Measurements from ENCODE around the gene PLEKHA4.
A peak's percentile ranks its signal among the peaks of the same experiment; 100 is the strongest.
"Not testable (repeated sequence)": the region's sequence is repeated elsewhere in the genome, so short reads cannot be mapped to it uniquely, and the experiment has no call there.

The PLEKHA4 gene

GRCh38 chr19:48874303-48875135 lies 6.1 kb upstream of the PLEKHA4 start:
- peak overlapping the region; percentile 99 to 100 for H3K9ac ChIP-seq (ENCODE audit: low read depth in 1 of 2, low read length in 2 of 2)
- peak overlapping the region; percentile 90 to 100 for H3K4me3 ChIP-seq (ENCODE audit: low read length in 2 of 2)
- H3K27me3 ChIP-seq (ENCODE audit: control insufficient read depth in 2 of 2, insufficient read depth in 2 of 2, low read length in 2 of 2) = no peaks in the 10 kb centered on the region
- peak overlapping the region; percentile 99 to 100 for H3K27ac ChIP-seq (ENCODE audit: low read depth in 2 of 2, low read length in 2 of 2)
- no peaks in the 10 kb centered on the region for H3K9me3 ChIP-seq (ENCODE audit: control insufficient read depth in 2 of 2, low read length in 2 of 2)
- H3K4me1 ChIP-seq (ENCODE audit: control insufficient read depth in 2 of 2, insufficient read depth in 2 of 2, low read length in 2 of 2) = peaks cover 26 to 31% of the 10 kb centered on the region in 2 donors
- H3K36me3 ChIP-seq (ENCODE audit: control insufficient read depth in 2 of 2, insufficient read depth in 2 of 2, low read length in 2 of 2) = peaks cover 14 to 28% of the 10 kb centered on the region in 2 donors

GRCh38 chr19:48873476-48874302 lies 5.3 kb upstream of the PLEKHA4 start:
- H3K4me1 ChIP-seq (ENCODE audit: control insufficient read depth in 2 of 2, insufficient read depth in 2 of 2, low read length in 2 of 2) = peaks cover 30 to 32% of the 10 kb centered on the region in 2 donors
- peak overlapping the region; percentile 99 to 100 for H3K9ac ChIP-seq (ENCODE audit: low read depth in 1 of 2, low read length in 2 of 2)
- peaks cover 14 to 28% of the 10 kb centered on the region in 2 donors for H3K36me3 ChIP-seq (ENCODE audit: control insufficient read depth in 2 of 2, insufficient read depth in 2 of 2, low read length in 2 of 2)
- peak overlapping the region; percentile 90 to 100 for H3K4me3 ChIP-seq (ENCODE audit: low read length in 2 of 2)
- H3K27me3 ChIP-seq (ENCODE audit: control insufficient read depth in 2 of 2, insufficient read depth in 2 of 2, low read length in 2 of 2) = no peaks in the 10 kb centered on the region
- H3K9me3 ChIP-seq (ENCODE audit: control insufficient read depth in 2 of 2, low read length in 2 of 2) = no peaks in the 10 kb centered on the region
- H3K27ac ChIP-seq (ENCODE audit: low read depth in 2 of 2, low read length in 2 of 2) = peak overlapping the region; percentile 99 to 100

- Histone ChIP-seq H3K27ac (ENCODE audit: low read depth in 2 of 2, low read length in 2 of 2) (peak overlapping the region; percentile 99 to 100), H3K36me3 (ENCODE audit: control insufficient read depth in 2 of 2, insufficient read depth in 2 of 2, low read length in 2 of 2) (peaks cover 14 to 26% of the 10 kb centered on the region in 2 donors), H3K4me3 (ENCODE audit: low read length in 2 of 2) (peak overlapping the region; percentile 90 to 100), H3K9me3 (ENCODE audit: control insufficient read depth in 2 of 2, low read length in 2 of 2) (no peaks in the 10 kb centered on the region), H3K27me3 (ENCODE audit: control insufficient read depth in 2 of 2, insufficient read depth in 2 of 2, low read length in 2 of 2) (no peaks in the 10 kb centered on the region), H3K9ac (ENCODE audit: low read depth in 1 of 2, low read length in 2 of 2) (peak overlapping the region; percentile 99 to 100), H3K4me1 (ENCODE audit: control insufficient read depth in 2 of 2, insufficient read depth in 2 of 2, low read length in 2 of 2) (peaks cover 32 to 39% of the 10 kb centered on the region in 2 donors)
These were observed 4.6 kb upstream of the PLEKHA4 start for GRCh38 chr19:48872884-48873475.

- Histone ChIP-seq H3K27me3 (ENCODE audit: control insufficient read depth in 2 of 2, insufficient read depth in 2 of 2, low read length in 2 of 2) (no peaks in the 10 kb centered on the region), H3K4me3 (ENCODE audit: low read length in 2 of 2) (peak within 1 kb of the TSS; percentile 90 to 100), H3K4me1 (ENCODE audit: control insufficient read depth in 2 of 2, insufficient read depth in 2 of 2, low read length in 2 of 2) (peaks cover 37 to 45% of the 10 kb centered on the region in 2 donors)
These were observed 3.9 kb upstream of the PLEKHA4 start, which contains the start of gene PPP1R15A for GRCh38 chr19:48872182-48872883. TSS of gene PPP1R15A (plus strand) at chr19:48872421. CDS start at chr19:48873234, 813 bp downstream.

GRCh38 chr19:48871471-48872181 lies 3.2 kb upstream of the PLEKHA4 start:
- H3K27ac ChIP-seq (ENCODE audit: low read depth in 2 of 2, low read length in 2 of 2) = peak overlapping the region in 1 of 2 donors; percentile 72
- peaks cover 42 to 52% of the 10 kb centered on the region in 2 donors for H3K4me1 ChIP-seq (ENCODE audit: control insufficient read depth in 2 of 2, insufficient read depth in 2 of 2, low read length in 2 of 2)
- peaks cover 14 to 21% of the 10 kb centered on the region in 2 donors for H3K36me3 ChIP-seq (ENCODE audit: control insufficient read depth in 2 of 2, insufficient read depth in 2 of 2, low read length in 2 of 2)
- H3K27me3 ChIP-seq (ENCODE audit: control insufficient read depth in 2 of 2, insufficient read depth in 2 of 2, low read length in 2 of 2); H3K9me3 ChIP-seq (ENCODE audit: control insufficient read depth in 2 of 2, low read length in 2 of 2): not testable (repeated sequence)
- H3K9ac ChIP-seq (ENCODE audit: low read depth in 1 of 2, low read length in 2 of 2) = peak overlapping the region; percentile 9 to 99
- peak overlapping the region; percentile 90 to 100 for H3K4me3 ChIP-seq (ENCODE audit: low read length in 2 of 2)

More at GRCh38 chr19:48872182-48872883, 3.9 kb upstream of the PLEKHA4 start, which contains the start of gene PPP1R15A:
- Histone ChIP-seq H3K9ac (ENCODE audit: low read depth in 1 of 2, low read length in 2 of 2) (peak within 1 kb of the TSS; percentile 99 to 100), H3K27ac (ENCODE audit: low read depth in 2 of 2, low read length in 2 of 2) (peak within 1 kb of the TSS; percentile 99 to 100), H3K36me3 (ENCODE audit: control insufficient read depth in 2 of 2, insufficient read depth in 2 of 2, low read length in 2 of 2) (peaks cover 14 to 23% of the 10 kb centered on the region in 2 donors), H3K9me3 (ENCODE audit: control insufficient read depth in 2 of 2, low read length in 2 of 2) (no peaks in the 10 kb centered on the region)

DNA sequence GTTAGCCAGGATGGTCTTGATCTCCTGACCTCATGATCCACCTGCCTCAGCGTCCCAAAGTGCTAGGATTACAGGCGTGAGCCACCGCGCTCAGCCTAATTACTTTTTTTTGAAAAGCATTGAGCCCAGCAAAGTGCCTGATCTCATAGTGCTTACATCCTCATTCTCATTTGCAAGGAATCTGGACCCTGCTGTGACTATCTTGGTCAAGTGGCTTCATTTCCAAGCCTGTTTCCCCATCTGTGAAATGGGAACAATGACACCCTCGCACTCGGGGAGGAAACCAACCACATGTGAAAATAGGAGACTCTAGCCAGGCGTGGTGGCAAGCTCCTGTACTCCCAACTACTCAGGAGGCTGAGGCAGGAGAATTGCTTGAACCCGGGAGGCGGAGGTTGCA lies 1.6 kb upstream of the PLEKHA4 start:
- peaks cover 33 to 39% of the 10 kb centered on the region in 2 donors for H3K4me1 ChIP-seq (ENCODE audit: control insufficient read depth in 2 of 2, insufficient read depth in 2 of 2, low read length in 2 of 2)
- H3K36me3 ChIP-seq (ENCODE audit: control insufficient read depth in 2 of 2, insufficient read depth in 2 of 2, low read length in 2 of 2) = peaks cover 13 to 14% of the 10 kb centered on the region in 2 donors
- H3K27ac ChIP-seq (ENCODE audit: low read depth in 2 of 2, low read length in 2 of 2) = no peak overlapping the region
- no peak overlapping the region for H3K9ac ChIP-seq (ENCODE audit: low read depth in 1 of 2, low read length in 2 of 2)
- no peaks in the 10 kb centered on the region for H3K9me3 ChIP-seq (ENCODE audit: control insufficient read depth in 2 of 2, low read length in 2 of 2)
- H3K4me3 ChIP-seq (ENCODE audit: low read length in 2 of 2) = no peak overlapping the region
- no peaks in the 10 kb centered on the region for H3K27me3 ChIP-seq (ENCODE audit: control insufficient read depth in 2 of 2, insufficient read depth in 2 of 2, low read length in 2 of 2)

GRCh38 chr19:48867746-48868113 lies 687 bp downstream of the PLEKHA4 start:
- Histone ChIP-seq H3K27me3 (ENCODE audit: control insufficient read depth in 2 of 2, insufficient read depth in 2 of 2, low read length in 2 of 2) (no peaks in the 10 kb centered on the region), H3K36me3 (ENCODE audit: control insufficient read depth in 2 of 2, insufficient read depth in 2 of 2, low read length in 2 of 2) (no peaks in the 10 kb centered on the region), H3K4me1 (ENCODE audit: control insufficient read depth in 2 of 2, insufficient read depth in 2 of 2, low read length in 2 of 2) (peaks cover 16 to 20% of the 10 kb centered on the region in 2 donors), H3K27ac (ENCODE audit: low read depth in 2 of 2, low read length in 2 of 2) (peak overlapping the region; percentile 48 to 61), H3K9me3 (ENCODE audit: control insufficient read depth in 2 of 2, low read length in 2 of 2) (no peaks in the 10 kb centered on the region), H3K4me3 (ENCODE audit: low read length in 2 of 2) (peak overlapping the region; percentile 41 to 49), H3K9ac (ENCODE audit: low read depth in 1 of 2, low read length in 2 of 2) (peak overlapping the region; percentile 43 to 44)

GRCh38 chr19:48867123-48867745 lies 1.2 kb downstream of the PLEKHA4 start:
- peaks cover 16 to 20% of the 10 kb centered on the region in 2 donors for H3K4me1 ChIP-seq (ENCODE audit: control insufficient read depth in 2 of 2, insufficient read depth in 2 of 2, low read length in 2 of 2)
- peak overlapping the region; percentile 41 to 49 for H3K4me3 ChIP-seq (ENCODE audit: low read length in 2 of 2)
- peak overlapping the region in 1 of 2 donors; percentile 24 for H3K9ac ChIP-seq (ENCODE audit: low read depth in 1 of 2, low read length in 2 of 2)
- no peaks in the 10 kb centered on the region for H3K27me3 ChIP-seq (ENCODE audit: control insufficient read depth in 2 of 2, insufficient read depth in 2 of 2, low read length in 2 of 2)
- no peaks in the 10 kb centered on the region for H3K36me3 ChIP-seq (ENCODE audit: control insufficient read depth in 2 of 2, insufficient read depth in 2 of 2, low read length in 2 of 2)
- peak overlapping the region in 1 of 2 donors; percentile 61 for H3K27ac ChIP-seq (ENCODE audit: low read depth in 2 of 2, low read length in 2 of 2)
- no peaks in the 10 kb centered on the region for H3K9me3 ChIP-seq (ENCODE audit: control insufficient read depth in 2 of 2, low read length in 2 of 2)
